ENCODE data around the gene CCDC92.

The CCDC92 gene

GRCh38 chr12:123956249-123956648 is 16.4 kb downstream of the CCDC92 start:
- no peak for DNase-seq (ENCODE audit: low spot score)
- in situ Hi-C loops (cut with MboI; ENCODE audit: low pct_unique_long_range_greater_than_20kb, low sequenced_read_pairs, unreplicated experiment) = no loop called here
- no peak for TF ChIP-seq CTCF (IDR thresholded peaks at IDR 0.05; ENCODE audit: extremely low read depth, insufficient read depth, missing control alignments)

GRCh38 chr12:123954647-123955350 is 17.8 kb downstream of the CCDC92 start:
- in situ Hi-C loops (cut with MboI; ENCODE audit: low pct_unique_long_range_greater_than_20kb, low sequenced_read_pairs, unreplicated experiment) = no loop called here
- DNase-seq (ENCODE audit: low spot score) = no peak
- no peak for TF ChIP-seq CTCF (IDR thresholded peaks at IDR 0.05; ENCODE audit: extremely low read depth, insufficient read depth, missing control alignments)

- in situ Hi-C loops (cut with MboI; ENCODE audit: low pct_unique_long_range_greater_than_20kb, low sequenced_read_pairs, unreplicated experiment) = no loop called here
- TF ChIP-seq CTCF (IDR thresholded peaks at IDR 0.05; ENCODE audit: extremely low read depth, insufficient read depth, missing control alignments) = no peak
- no peak for DNase-seq (ENCODE audit: low spot score)
These were observed 20.6 kb downstream of the CCDC92 start for GRCh38 chr12:123952037-123952436.

- no peak for TF ChIP-seq CTCF (IDR thresholded peaks at IDR 0.05; ENCODE audit: extremely low read depth, insufficient read depth, missing control alignments)
- no peak for DNase-seq (ENCODE audit: low spot score)
- in situ Hi-C loops (cut with MboI; ENCODE audit: low pct_unique_long_range_greater_than_20kb, low sequenced_read_pairs, unreplicated experiment) = no loop called here
These were observed 21.2 kb downstream of the CCDC92 start for GRCh38 chr12:123951467-123951866.

GRCh38 chr12:123950476-123951349 is 21.9 kb downstream of the CCDC92 start:
- DNase-seq (ENCODE audit: low spot score) = no peak
- in situ Hi-C loops (cut with MboI; ENCODE audit: low pct_unique_long_range_greater_than_20kb, low sequenced_read_pairs, unreplicated experiment) = no loop called here
- no peak for TF ChIP-seq CTCF (IDR thresholded peaks at IDR 0.05; ENCODE audit: extremely low read depth, insufficient read depth, missing control alignments)

- in situ Hi-C loops (cut with MboI; ENCODE audit: low pct_unique_long_range_greater_than_20kb, low sequenced_read_pairs, unreplicated experiment) = no loop called here
- DNase-seq (ENCODE audit: low spot score) = no peak
- TF ChIP-seq CTCF (IDR thresholded peaks at IDR 0.05; ENCODE audit: extremely low read depth, insufficient read depth, missing control alignments) = no peak
These were observed 22.9 kb downstream of the CCDC92 start for GRCh38 chr12:123949770-123950165.

Data from GM13977 (cell line).